Ovary (tissue), 9 donors: Measurements from ENCODE around the gene GREM2. TPM values are rescaled to one million over a fixed set of nuclear protein-coding genes. Genes with fewer than 3 reads are reported as not detected.

Experiments
- DNase-seq, 5 donors: peaks; one replicate each; pipeline ENCODE4 v3.0.0-alpha.2; 2019 to 2020
- H3K27ac ChIP-seq, 2 donors: fragments of 200-600 bp; one replicate each; pipeline versions ENCODE4 v1.5.1 to v1.8.0; 2019 to 2022
- H3K27me3 ChIP-seq: fragments of 200-600 bp; one replicate; pipeline ENCODE4 v1.8.0; 2022
- H3K36me3 ChIP-seq: fragments of 200-600 bp; sonication (generic); one replicate; pipeline ENCODE4 v1.5.1; 2019
- H3K4me1 ChIP-seq: one replicate; pipeline ENCODE4 v1.8.1; 2013; ENCODE audit warnings: mild to moderate bottlenecking, moderate library complexity; ENCODE audit not compliant: insufficient read depth
- H3K4me3 ChIP-seq: fragments of 200-600 bp; sonication (generic); one replicate; pipeline ENCODE4 v1.5.1; 2017
- H3K9me3 ChIP-seq, 2 donors: fragments of 200-600 bp in 1 of 2; sonication (generic) in 1 of 2; one replicate each; pipeline versions ENCODE4 v1.5.1 to v1.8.1; 2013 to 2019; ENCODE audit warnings: mild to moderate bottlenecking in 1 of 2, moderate library complexity in 1 of 2
- EP300 ChIP-seq: sonication (generic); formaldehyde crosslinking; IDR thresholded peaks from one replicate; pipeline ENCODE4 v1.6.1; 2017; ENCODE audit warnings: antibody characterized with exemption
- POLR2A ChIP-seq: fragments of 450-650 bp; IDR thresholded peaks from one replicate; pipeline ENCODE4 v1.6.1; 2017; ENCODE audit warnings: antibody characterized with exemption, mild to moderate bottlenecking, moderate library complexity
- WGBS, 3 donors: extraction: QIAGEN DNeasy Blood & Tissue Kit in 1 of 3; methylation state at CpG; one replicate each; pipeline versions ENCODE4 v1.1.5 to v1.1.7; 2013 to 2017; 5-methylcytosine and 5-hydroxymethylcytosine counted together
- intact Hi-C, 4 donors: fragments of 100-400 bp; cut with DNase I; formaldehyde crosslinking; loops; one replicate each; pipeline versions ENCODE4 v1.11.0 to v1.15.1; 2022 to 2023
- polyA plus RNA-seq, 2 donors: library from polyadenylated mRNA; stranded (reverse); fragments of 200-250 nt in 1 of 2; fragments of 350-450 nt in 1 of 2; fragmentation: Illumina TruSeq in 1 of 2; extraction: RNeasy Lipid Tissue Mini Kit (QIAGEN cat#74804) in 1 of 2; gene quantifications; one replicate each; pipeline ENCODE4 v1.2.3, GENCODE V29; 2013 to 2014
- total RNA-seq, 7 donors: library from RNA; depleted of rRNA in 2 of 7; stranded (reverse); fragments of >200 nt in 2 of 7; fragmentation: NEBNext Ultra II Directional in 3 of 7; extraction: Animal tissue kit (Norgen Biotek cat#: 25700) in 3 of 7; gene quantifications; one replicate each; pipeline versions ENCODE4 v1.1.0 to v1.2.4, GENCODE V29; 2016 to 2023
- TF ChIP-seq, protein P1 (sequence below), 3 donors: fragments of 450-650 bp in 2 of 3; fragments of 200-600 bp in 1 of 3; IDR thresholded peaks; one replicate each; pipeline versions ENCODE4 v1.5.1 to v1.8.0; 2016 to 2022; ENCODE audit warnings: antibody characterized with exemption in 3 of 3, mild to moderate bottlenecking in 1 of 3
- donor health status: DM: no; HTN: no; CAD: no; lungs with moderate emphysema.
- donor health status: DM: no; HTN: no; CAD: no.
- donor health status: Bipolar disorder and iron deficiency.
- donor health status: DM: yes; HTN: yes; CAD: no.
- donor health status: DM: no; HTN: no; CAD: no.
- donor health status: DM: yes; HTN: yes; CAD: no.

GREM2 gene
- total and polyA plus RNA-seq, 9 donors: 0.95 to 16.7 (median 5.4) TPM

DNA sequence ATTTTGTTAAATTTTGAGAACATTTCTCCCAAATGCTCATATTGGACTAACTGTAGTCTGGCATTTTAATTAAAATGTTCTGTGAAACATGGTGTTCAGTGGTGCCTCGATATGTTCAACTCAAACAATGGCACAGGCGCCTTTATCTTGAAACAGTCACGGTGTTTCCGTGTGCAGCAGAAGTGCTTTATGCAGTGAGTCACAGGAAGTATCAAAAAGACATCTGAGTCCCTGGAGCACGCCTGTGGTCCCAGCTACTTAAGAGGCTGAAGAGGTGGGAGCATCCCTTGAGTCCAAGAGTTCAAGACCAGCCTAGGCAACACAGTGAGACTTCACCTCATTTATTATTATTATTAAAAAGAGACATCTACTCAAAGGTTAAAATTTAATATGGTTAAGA, 52.2 kb downstream of the GREM2 start:
- H3K27ac ChIP-seq: no peak overlapping the region
- H3K36me3 ChIP-seq: no peaks in the 10 kb centered on the region
- no peak for DNase-seq
- H3K27me3 ChIP-seq: no peaks in the 10 kb centered on the region
- no peak overlapping the region for H3K4me3 ChIP-seq
- WGBS, 3 donors: 88 to 94% (median 88%) methylated on average over 5 of the region's 5 CpGs
- intact Hi-C loops: no loop called here
- H3K4me1 ChIP-seq: no peaks in the 10 kb centered on the region
- no peaks in the 10 kb centered on the region for H3K9me3 ChIP-seq
- TF ChIP-seq POLR2A: no peak
- no peak for TF ChIP-seq EP300
- TF ChIP-seq, protein P1, sequence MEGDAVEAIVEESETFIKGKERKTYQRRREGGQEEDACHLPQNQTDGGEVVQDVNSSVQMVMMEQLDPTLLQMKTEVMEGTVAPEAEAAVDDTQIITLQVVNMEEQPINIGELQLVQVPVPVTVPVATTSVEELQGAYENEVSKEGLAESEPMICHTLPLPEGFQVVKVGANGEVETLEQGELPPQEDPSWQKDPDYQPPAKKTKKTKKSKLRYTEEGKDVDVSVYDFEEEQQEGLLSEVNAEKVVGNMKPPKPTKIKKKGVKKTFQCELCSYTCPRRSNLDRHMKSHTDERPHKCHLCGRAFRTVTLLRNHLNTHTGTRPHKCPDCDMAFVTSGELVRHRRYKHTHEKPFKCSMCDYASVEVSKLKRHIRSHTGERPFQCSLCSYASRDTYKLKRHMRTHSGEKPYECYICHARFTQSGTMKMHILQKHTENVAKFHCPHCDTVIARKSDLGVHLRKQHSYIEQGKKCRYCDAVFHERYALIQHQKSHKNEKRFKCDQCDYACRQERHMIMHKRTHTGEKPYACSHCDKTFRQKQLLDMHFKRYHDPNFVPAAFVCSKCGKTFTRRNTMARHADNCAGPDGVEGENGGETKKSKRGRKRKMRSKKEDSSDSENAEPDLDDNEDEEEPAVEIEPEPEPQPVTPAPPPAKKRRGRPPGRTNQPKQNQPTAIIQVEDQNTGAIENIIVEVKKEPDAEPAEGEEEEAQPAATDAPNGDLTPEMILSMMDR (IDR thresholded peaks at IDR 0.05): no peak

DNA sequence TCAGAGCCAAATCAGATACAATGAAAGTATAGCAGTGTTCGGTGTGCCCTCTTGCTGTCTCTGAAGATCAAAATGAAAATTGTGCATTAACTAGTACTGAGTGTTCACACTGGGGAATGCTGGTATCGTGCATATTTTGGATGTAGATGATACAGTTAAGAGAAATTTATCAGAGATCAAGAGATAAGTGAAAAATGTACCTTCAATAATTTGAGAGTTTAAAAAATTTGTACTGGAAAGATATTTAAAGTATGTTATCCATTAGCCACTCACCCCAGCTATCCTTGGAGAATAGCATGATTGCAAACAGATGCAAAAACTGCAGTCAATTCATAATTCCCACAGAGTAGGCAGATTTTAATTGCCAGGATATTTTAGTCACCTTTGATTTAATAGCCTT, 56.4 kb downstream of the GREM2 start:
- Histone ChIP-seq H3K4me1 (no peaks in the 10 kb centered on the region), H3K27ac (no peak overlapping the region), H3K27me3 (no peaks in the 10 kb centered on the region), H3K36me3 (no peaks in the 10 kb centered on the region), H3K9me3 (no peaks in the 10 kb centered on the region), H3K4me3 (no peak overlapping the region)
- 83 to 85% (median 85%) methylated on average over 2 of the region's 2 CpGs for WGBS, 3 donors
- DNase-seq: no peak
- intact Hi-C loops: no loop called here
- no peak for TF ChIP-seq POLR2A
- no peak for TF ChIP-seq EP300
- TF ChIP-seq, protein P1 (IDR thresholded peaks at IDR 0.05): no peak

DNA sequence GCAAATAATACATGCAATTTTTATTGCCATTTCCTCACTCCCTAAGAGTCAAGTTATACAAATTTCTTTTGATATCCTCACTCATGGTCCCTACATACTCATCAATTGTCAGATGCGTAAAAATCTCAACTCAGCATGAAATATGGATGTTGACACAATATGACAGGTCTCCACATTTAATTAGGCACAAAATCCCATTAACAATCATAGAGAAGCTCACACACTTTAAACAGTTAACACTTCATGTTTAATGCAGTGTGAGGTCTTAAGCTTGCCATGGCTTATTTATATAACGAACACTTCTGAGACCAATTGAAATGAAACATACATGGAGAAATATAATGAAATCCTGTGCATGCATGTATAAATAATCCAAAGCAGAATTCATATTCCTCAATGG, 58.6 kb downstream of the GREM2 start:
- intact Hi-C loops: no loop called here
- DNase-seq: no peak
- WGBS, 3 donors: 88 to 93% (median 89%) methylated on average over 2 of the region's 2 CpGs
- TF ChIP-seq, protein P1 (IDR thresholded peaks at IDR 0.05): no peak
- TF ChIP-seq EP300 (no peak), POLR2A (no peak)
- Histone ChIP-seq H3K36me3 (no peaks in the 10 kb centered on the region), H3K4me3 (no peak overlapping the region), H3K9me3 (no peaks in the 10 kb centered on the region), H3K4me1 (no peaks in the 10 kb centered on the region), H3K27ac (no peak overlapping the region), H3K27me3 (no peaks in the 10 kb centered on the region)

DNA sequence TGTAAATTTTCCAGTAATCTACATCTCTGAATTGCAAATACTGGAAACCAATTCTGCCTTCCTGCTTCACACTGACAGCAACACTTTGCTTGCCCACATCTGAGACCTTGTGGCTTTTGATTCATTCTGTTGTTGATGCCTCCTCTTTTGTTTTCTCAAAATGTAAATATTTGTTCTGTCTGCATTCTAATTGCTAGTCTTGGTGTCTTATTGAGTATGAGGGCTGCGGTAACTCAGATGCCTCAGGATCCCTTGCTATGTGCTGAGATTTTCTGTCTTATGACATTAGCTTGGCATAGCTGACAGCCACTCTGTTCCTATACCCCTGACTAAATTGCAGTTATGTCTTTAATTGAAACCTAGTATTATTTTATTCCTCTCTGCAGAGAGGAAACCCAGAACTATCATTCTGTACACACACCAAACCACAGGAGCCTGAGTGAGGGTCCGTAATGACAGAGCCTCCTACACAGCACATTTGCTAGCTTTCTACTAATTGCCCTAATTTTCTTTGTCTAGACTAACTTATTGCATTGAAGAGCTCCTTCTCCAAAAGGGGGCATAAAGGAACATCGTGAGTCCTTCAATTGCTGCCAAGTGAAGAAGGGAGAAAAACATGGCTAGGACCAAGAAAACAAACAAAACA, 72.1 kb downstream of the GREM2 start:
- intact Hi-C loops: no loop called here
- Histone ChIP-seq H3K4me1 (no peaks in the 10 kb centered on the region), H3K4me3 (no peak overlapping the region), H3K9me3 (peaks cover 0 to 3% of the 10 kb centered on the region in 2 donors), H3K27me3 (no peaks in the 10 kb centered on the region), H3K27ac (no peak overlapping the region), H3K36me3 (no peaks in the 10 kb centered on the region)
- 13 to 20% (median 19%) methylated on average over 3 of the region's 3 CpGs for WGBS, 3 donors
- TF ChIP-seq, protein P1 (IDR thresholded peaks at IDR 0.05): no peak
- TF ChIP-seq EP300 (no peak), POLR2A (no peak)
- DNase-seq: no peak
